Neural progenitor cell (in vitro differentiated cells): ENCODE measurements around the gene AUTS2. TPM values are rescaled to one million over a fixed set of nuclear protein-coding genes. Genes with fewer than 3 reads are reported as not detected.

Experiments used
- DNase-seq: peaks from one replicate; pipeline ENCODE4 v3.0.0-alpha.2; 2016; ENCODE audit warnings: low spot score
- H2AFZ ChIP-seq: fragments of 200-600 bp; sonication (generic); replicated peaks from 2 replicates; pipeline ENCODE4 v1.6.1; 2016; ENCODE audit warnings: antibody characterized with exemption
- H3F3A ChIP-seq: fragments of 200-600 bp; sonication (generic); 2 replicates; pipeline ENCODE4 v1.6.1; 2016; ENCODE audit warnings: antibody characterized with exemption, low read depth
- H3K27ac ChIP-seq: fragments of 200-600 bp; sonication (generic); 2 replicates; pipeline ENCODE4 v1.5.1; 2016; ENCODE audit warnings: mild to moderate bottlenecking
- H3K27me3 ChIP-seq: fragments of 200-600 bp; sonication (generic); 2 replicates; pipeline ENCODE4 v1.6.1; 2016; ENCODE audit warnings: mild to moderate bottlenecking, moderate library complexity
- H3K36me3 ChIP-seq: fragments of 200-600 bp; sonication (generic); 2 replicates; pipeline ENCODE4 v1.5.1; 2016
- H3K4me1 ChIP-seq: fragments of 200-600 bp; sonication (generic); 2 replicates; pipeline ENCODE4 v1.6.1; 2016; ENCODE audit warnings: mixed run types
- H3K4me2 ChIP-seq: fragments of 200-600 bp; sonication (generic); 2 replicates; pipeline ENCODE4 v1.6.1; 2016
- H3K4me3 ChIP-seq: fragments of 200-600 bp; sonication (generic); 2 replicates; pipeline ENCODE4 v1.5.1; 2016
- H3K79me2 ChIP-seq: fragments of 200-600 bp; sonication (generic); 2 replicates; pipeline ENCODE4 v1.6.1; 2016; ENCODE audit warnings: low read depth
- H3K9ac ChIP-seq: fragments of 200-600 bp; sonication (generic); 2 replicates; pipeline ENCODE4 v1.6.1; 2016
- H3K9me3 ChIP-seq: fragments of 200-600 bp; sonication (generic); 2 replicates; pipeline ENCODE4 v1.5.1; 2016; ENCODE audit warnings: low read depth
- H4K20me1 ChIP-seq: fragments of 200-600 bp; sonication (generic); 2 replicates; pipeline ENCODE4 v1.6.1; 2016; ENCODE audit warnings: low read depth
- H3K27ac Mint-ChIP-seq: 3 replicates; pipeline ENCODE4 v1.8.0; 2021; ENCODE audit warnings: mixed read lengths
- H3K27me3 Mint-ChIP-seq: 2 replicates; pipeline ENCODE4 v1.8.0; 2022; ENCODE audit warnings: low read depth, mild to moderate bottlenecking, inconsistent platforms, moderate library complexity, mixed read lengths; ENCODE audit not compliant: insufficient read depth
- H3K36me3 Mint-ChIP-seq: 3 replicates; pipeline ENCODE4 v1.8.0; 2021; ENCODE audit warnings: mixed read lengths
- H3K4me1 Mint-ChIP-seq: 3 replicates; pipeline ENCODE4 v1.8.0; 2021; ENCODE audit warnings: mixed read lengths
- H3K4me3 Mint-ChIP-seq: 3 replicates; pipeline ENCODE4 v1.8.0; 2021; ENCODE audit warnings: mild to moderate bottlenecking, moderate library complexity, mixed read lengths
- H3K9me3 Mint-ChIP-seq: 3 replicates; pipeline ENCODE4 v1.8.0; 2020; ENCODE audit warnings: mixed read lengths
- CTCF ChIP-seq: fragments of 200-600 bp; sonication (generic); IDR thresholded peaks from 2 replicates; pipeline ENCODE4 v1.5.1; 2017; ENCODE audit warnings: antibody characterized with exemption, mild to moderate bottlenecking
- EZH2 ChIP-seq: fragments of 200-600 bp; sonication (generic); IDR thresholded peaks from 2 replicates; pipeline ENCODE4 v1.6.1; 2017; ENCODE audit warnings: antibody characterized with exemption, mild to moderate bottlenecking, moderate library complexity
- EZH2phosphoT487 ChIP-seq: fragments of 200-600 bp; sonication (generic); IDR thresholded peaks from 2 replicates; pipeline ENCODE4 v1.6.1; 2017; ENCODE audit warnings: antibody characterized with exemption
- total RNA-seq: library from RNA; depleted of rRNA; stranded (reverse); fragments of >200 nt; gene quantifications from 2 replicates; pipeline ENCODE4 v1.2.3, GENCODE V29; 2015; ENCODE audit warnings: low replicate concordance

AUTS2 gene
- total RNA-seq, 1 donor from 2014 or later = 50.0 TPM

DNA sequence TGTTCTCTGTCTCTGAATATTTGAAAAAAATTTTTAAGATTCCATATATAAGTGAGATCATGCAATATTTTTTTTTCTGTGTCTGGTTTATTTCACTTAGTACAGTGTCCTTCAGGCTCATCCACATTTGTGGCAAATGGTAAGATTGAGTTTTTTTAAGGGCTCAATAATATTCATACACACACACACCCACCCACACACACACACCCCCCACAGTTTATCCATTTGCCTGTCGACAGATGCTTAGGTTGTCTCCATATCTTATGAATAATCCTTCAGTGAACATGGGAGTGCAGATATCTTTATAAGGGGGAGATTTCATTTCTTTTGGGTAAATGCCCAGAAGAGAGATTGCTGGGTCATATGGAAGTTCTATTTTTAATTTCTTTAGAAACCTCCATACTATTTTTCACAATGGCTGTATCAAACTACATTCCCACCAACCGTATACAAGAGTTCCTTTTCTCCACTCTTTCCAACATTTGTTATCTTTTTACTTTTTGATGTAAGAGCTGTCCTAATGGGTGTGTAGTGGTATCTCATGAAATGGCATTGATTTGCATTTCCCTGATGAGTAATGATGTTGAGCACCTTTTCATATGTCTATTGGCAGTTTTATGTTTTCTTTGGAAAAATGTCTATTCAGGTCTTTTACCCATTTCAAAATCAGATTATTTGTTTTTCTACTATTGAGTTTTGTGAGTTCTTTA lies 35.0 kb downstream of the AUTS2 start:
- no peaks in the 10 kb centered on the region for H3K36me3 Mint-ChIP-seq
- H3K4me1 Mint-ChIP-seq = peaks cover 22% of the 10 kb centered on the region
- H3K4me1 ChIP-seq = peaks cover 31% of the 10 kb centered on the region
- no peaks in the 10 kb centered on the region for H3K9me3 ChIP-seq
- H3K4me3 ChIP-seq = no peak overlapping the region
- H4K20me1 ChIP-seq = peaks cover 53% of the 10 kb centered on the region
- no peak overlapping the region for H3K9ac ChIP-seq
- H3K27ac Mint-ChIP-seq = no peak overlapping the region
- H3K27ac ChIP-seq = no peak overlapping the region
- H3K79me2 ChIP-seq = no peaks in the 10 kb centered on the region
- H3K4me2 ChIP-seq = no peak overlapping the region
- no peak overlapping the region for H2AFZ ChIP-seq
- peaks cover 29% of the 10 kb centered on the region for H3K27me3 ChIP-seq
- no peak for DNase-seq
- H3K4me3 Mint-ChIP-seq = no peak overlapping the region
- H3K27me3 Mint-ChIP-seq = no peaks in the 10 kb centered on the region
- no peaks in the 10 kb centered on the region for H3F3A ChIP-seq
- peaks cover 4% of the 10 kb centered on the region for H3K9me3 Mint-ChIP-seq
- H3K36me3 ChIP-seq = no peaks in the 10 kb centered on the region
- TF ChIP-seq CTCF (no peak), EZH2 (no peak), EZH2phosphoT487 (no peak)

DNA sequence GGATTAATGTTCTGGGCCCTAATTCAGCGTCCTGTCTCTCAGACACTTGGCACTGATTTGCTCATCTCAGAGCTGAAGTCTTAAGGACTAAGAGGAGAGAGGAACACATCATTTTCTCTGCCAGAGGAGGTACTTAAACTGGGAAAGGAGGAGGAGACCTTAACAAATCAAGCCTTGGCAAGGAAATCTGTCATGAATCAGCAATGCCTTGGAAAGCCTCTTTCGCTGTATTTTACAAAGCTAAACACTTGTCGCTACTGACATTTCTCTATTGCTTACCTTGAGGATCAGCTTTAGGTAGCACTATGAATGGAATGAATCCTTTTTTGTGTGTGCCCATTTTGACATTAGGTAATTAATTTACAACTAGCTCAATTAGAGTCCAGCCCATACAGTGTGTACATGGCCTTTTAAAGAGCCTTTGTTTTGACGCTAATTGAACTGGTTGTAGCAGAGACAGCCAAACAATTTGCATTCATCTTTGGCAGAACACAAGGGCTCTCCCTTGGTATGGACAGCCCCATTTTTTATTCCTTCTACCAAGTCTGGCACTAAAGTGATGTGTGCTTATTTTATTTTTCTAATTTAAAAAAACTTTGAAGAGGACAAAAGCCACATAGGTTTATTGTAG lies 37.4 kb downstream of the AUTS2 start:
- no peaks in the 10 kb centered on the region for H3K36me3 ChIP-seq
- H3K4me2 ChIP-seq = peak overlapping the region; percentile 0
- H3K4me3 Mint-ChIP-seq = no peak overlapping the region
- TF ChIP-seq EZH2 (no peak), CTCF (no peak), EZH2phosphoT487 (no peak)
- no peaks in the 10 kb centered on the region for H3K79me2 ChIP-seq
- H3K4me1 Mint-ChIP-seq = peaks cover 35% of the 10 kb centered on the region
- H4K20me1 ChIP-seq = peaks cover 54% of the 10 kb centered on the region
- no peak overlapping the region for H3K9ac ChIP-seq
- H3K27ac Mint-ChIP-seq = no peak overlapping the region
- peaks cover 51% of the 10 kb centered on the region for H3K4me1 ChIP-seq
- H2AFZ ChIP-seq = no peak overlapping the region
- H3K27me3 ChIP-seq = peaks cover 13% of the 10 kb centered on the region
- no peaks in the 10 kb centered on the region for H3K36me3 Mint-ChIP-seq
- peaks cover 4% of the 10 kb centered on the region for H3K9me3 Mint-ChIP-seq
- no peaks in the 10 kb centered on the region for H3K9me3 ChIP-seq
- DNase-seq = no peak
- H3K4me3 ChIP-seq = no peak overlapping the region
- peaks cover 13% of the 10 kb centered on the region for H3F3A ChIP-seq
- no peak overlapping the region for H3K27ac ChIP-seq
- no peaks in the 10 kb centered on the region for H3K27me3 Mint-ChIP-seq

DNA sequence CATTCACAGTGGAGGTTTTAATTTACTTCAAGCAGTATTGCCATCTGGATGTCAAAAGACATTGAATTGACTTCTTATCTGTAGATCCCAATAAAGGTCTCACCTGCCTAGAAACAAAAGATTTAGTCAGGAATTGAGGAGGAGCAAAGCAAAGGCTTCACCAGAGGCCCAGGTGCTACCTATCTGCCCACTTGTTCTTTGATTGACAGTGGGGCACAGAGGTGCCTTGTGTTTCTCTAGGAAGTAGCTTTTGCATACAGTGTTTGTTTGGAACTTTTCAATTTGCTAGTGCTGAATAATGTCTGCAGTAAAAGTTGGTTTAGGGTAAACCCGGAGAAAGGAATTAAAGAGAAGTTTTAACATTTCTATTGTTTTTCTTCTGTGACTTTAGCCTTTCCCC lies 40.4 kb downstream of the AUTS2 start:
- Histone ChIP-seq H3F3A (peaks cover 16% of the 10 kb centered on the region), H3K9ac (no peak overlapping the region), H3K27me3 (no peaks in the 10 kb centered on the region), H2AFZ (no peak overlapping the region), H3K79me2 (no peaks in the 10 kb centered on the region), H3K27ac (no peak overlapping the region), H3K4me1 (peaks cover 58% of the 10 kb centered on the region), H3K4me3 (no peak overlapping the region), H3K9me3 (no peaks in the 10 kb centered on the region), H4K20me1 (peaks cover 53% of the 10 kb centered on the region), H3K4me2 (no peak overlapping the region), H3K36me3 (no peaks in the 10 kb centered on the region)
- Mint-ChIP-seq H3K4me3 (no peak overlapping the region), H3K36me3 (no peaks in the 10 kb centered on the region), H3K27ac (no peak overlapping the region), H3K27me3 (no peaks in the 10 kb centered on the region), H3K4me1 (peaks cover 43% of the 10 kb centered on the region), H3K9me3 (peaks cover 1% of the 10 kb centered on the region)
- no peak for DNase-seq
- TF ChIP-seq EZH2phosphoT487 = no peak
- TF ChIP-seq EZH2 = no peak
- TF ChIP-seq CTCF = no peak
